HEK293 (cell line): ENCODE results near the gene LAMA1.

ENCODE experiments used
- CTCF ChIA-PET: fragments of 350-600 bp; formaldehyde crosslinking; extraction: SDS; loops from one replicate; lab custom pipeline; 2021; ENCODE audit warnings: antibody characterized with exemption; lab: Yijun Ruan, JAX
- POLR2A ChIA-PET: fragments of 300-600 bp; formaldehyde crosslinking; extraction: SDS; loops from one replicate; lab custom pipeline; 2020; ENCODE audit warnings: antibody characterized with exemption, inconsistent platforms; lab: Yijun Ruan, JAX
- H3K27ac ChIP-seq: fragments of 200-500 bp; sonication (Bioruptor generic); 2 replicates; pipeline ENCODE4 v1.5.1; 2014; ENCODE audit warnings: low read depth, low read length, control low read depth, inconsistent platforms; ENCODE audit errors: extremely low read depth
- H3K36me3 ChIP-seq, 2 experiments: fragments of 200-500 bp in 1 of 2; sonication (Bioruptor generic) in 1 of 2; 1 replicate in 1 of 2; 2 replicates in 1 of 2; pipeline ENCODE4 v1.5.1; 2014 to 2017; ENCODE audit warnings: inconsistent platforms in 2 of 2, low read length in 2 of 2; ENCODE audit not compliant: control insufficient read depth in 2 of 2, insufficient read depth in 1 of 2
- H3K4me1 ChIP-seq: fragments of 200-500 bp; sonication (Bioruptor generic); 2 replicates; pipeline ENCODE4 v1.5.1; 2014; ENCODE audit warnings: mild to moderate bottlenecking, low read length, inconsistent platforms; ENCODE audit not compliant: control insufficient read depth, insufficient read depth
- H3K4me3 ChIP-seq: 2 replicates; pipeline ENCODE4 v1.5.1; 2011; ENCODE audit warnings: low read depth, mild to moderate bottlenecking, control low read depth, low read length, moderate library complexity
- H3K9me3 ChIP-seq: fragments of 200-500 bp; sonication (Bioruptor generic); 2 replicates; pipeline ENCODE4 v1.5.1; 2014; ENCODE audit warnings: low read depth, low read length, inconsistent platforms; ENCODE audit not compliant: control insufficient read depth, insufficient read depth
- GLI2 ChIP-seq: fragments of 450-650 bp; formaldehyde crosslinking; IDR thresholded peaks from 2 replicates; pipeline ENCODE4; 2017; ENCODE audit warnings: missing biosample characterization, missing genetic modification characterization, low read depth, borderline replicate concordance
- KLF8 ChIP-seq: fragments of 450-650 bp; formaldehyde crosslinking; IDR thresholded peaks from 2 replicates; pipeline ENCODE4 v1.5.1; 2016; ENCODE audit warnings: missing biosample characterization, missing genetic modification characterization
- MEIS1 ChIP-seq: sonication (generic); formaldehyde crosslinking; IDR thresholded peaks from 2 replicates; pipeline ENCODE4 v1.8.1; 2022; ENCODE audit warnings: missing genetic modification reagents, mild to moderate bottlenecking, borderline replicate concordance
- ZBTB20 ChIP-seq: fragments of 450-650 bp; formaldehyde crosslinking; IDR thresholded peaks from 2 replicates; pipeline ENCODE4 v1.5.1; 2016; ENCODE audit warnings: missing biosample characterization, missing genetic modification characterization
- ZNF112 ChIP-seq: fragments of 450-650 bp; formaldehyde crosslinking; IDR thresholded peaks from 2 replicates; pipeline ENCODE4 v1.5.0; 2017; ENCODE audit warnings: missing biosample characterization, missing genetic modification characterization
- ZNF121 ChIP-seq: fragments of 450-650 bp; formaldehyde crosslinking; IDR thresholded peaks from 2 replicates; pipeline ENCODE4 v1.5.1; 2016; ENCODE audit warnings: missing biosample characterization, missing genetic modification characterization
- ZNF24 ChIP-seq: fragments of 450-650 bp; formaldehyde crosslinking; IDR thresholded peaks from 2 replicates; pipeline ENCODE4 v1.5.1; 2016; ENCODE audit warnings: missing biosample characterization, missing genetic modification characterization
- ZNF747 ChIP-seq: fragments of 450-650 bp; formaldehyde crosslinking; IDR thresholded peaks from 2 replicates; pipeline ENCODE4 v1.5.1; 2016; ENCODE audit warnings: missing biosample characterization, missing genetic modification characterization
- ZNF843 ChIP-seq: fragments of 450-650 bp; formaldehyde crosslinking; IDR thresholded peaks from 2 replicates; pipeline ENCODE4 v1.5.1; 2016; ENCODE audit warnings: missing biosample characterization, missing genetic modification characterization
- TF ChIP-seq, protein P1 (sequence below): fragments of 450-650 bp; formaldehyde crosslinking; IDR thresholded peaks from 2 replicates; pipeline ENCODE4 v1.5.1; 2016; ENCODE audit warnings: missing biosample characterization, missing genetic modification characterization
- TF ChIP-seq, protein P2 (sequence below): fragments of 450-650 bp; formaldehyde crosslinking; IDR thresholded peaks from 2 replicates; pipeline ENCODE4 v1.5.1; 2017; ENCODE audit warnings: missing biosample characterization, missing genetic modification characterization
- TF ChIP-seq, protein P3 (sequence below): fragments of 450-650 bp; formaldehyde crosslinking; IDR thresholded peaks from 2 replicates; pipeline ENCODE4 v1.5.1; 2016; ENCODE audit warnings: missing biosample characterization, missing genetic modification characterization
- TF ChIP-seq, protein P4 (sequence below): fragments of 450-650 bp; formaldehyde crosslinking; IDR thresholded peaks from 2 replicates; pipeline ENCODE4 v1.5.1; 2016; ENCODE audit warnings: missing biosample characterization, missing genetic modification characterization
- TF ChIP-seq, protein P5 (sequence below): fragments of 450-650 bp; formaldehyde crosslinking; IDR thresholded peaks from 2 replicates; pipeline ENCODE4 v1.5.1; 2017; ENCODE audit warnings: missing biosample characterization, missing genetic modification characterization

The LAMA1 gene

DNA sequence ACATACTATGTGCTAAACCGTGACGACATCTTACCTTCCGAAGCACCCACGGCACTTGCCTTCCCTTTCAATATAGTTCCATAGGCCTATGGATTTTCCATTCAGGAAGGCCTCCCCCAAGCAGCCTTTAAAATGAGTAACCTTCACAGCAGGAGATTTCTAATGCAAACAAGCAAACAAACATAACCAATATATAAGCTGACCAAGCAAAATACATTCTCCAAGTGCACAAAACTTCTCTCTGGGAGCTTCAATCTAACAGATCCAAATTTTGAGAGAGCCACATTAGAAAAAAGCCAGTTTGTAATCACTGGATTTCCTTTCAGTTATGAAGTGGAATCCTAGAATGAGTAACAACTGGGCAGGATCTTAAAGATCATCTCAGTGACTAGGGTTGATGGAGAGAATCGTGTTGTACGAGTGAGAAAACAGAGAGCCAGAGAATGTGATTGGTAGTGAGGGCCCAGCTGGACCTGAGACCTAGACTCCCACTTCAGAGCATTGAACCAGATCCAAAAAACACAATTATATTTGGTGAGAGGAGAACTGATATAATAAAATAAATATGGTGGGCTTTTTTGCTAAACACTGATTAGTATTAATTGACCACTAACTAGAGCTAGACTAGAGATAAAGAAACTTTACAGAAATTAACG is 145.6 kb downstream of the LAMA1 start (continued):
- TF ChIP-seq, protein P1, sequence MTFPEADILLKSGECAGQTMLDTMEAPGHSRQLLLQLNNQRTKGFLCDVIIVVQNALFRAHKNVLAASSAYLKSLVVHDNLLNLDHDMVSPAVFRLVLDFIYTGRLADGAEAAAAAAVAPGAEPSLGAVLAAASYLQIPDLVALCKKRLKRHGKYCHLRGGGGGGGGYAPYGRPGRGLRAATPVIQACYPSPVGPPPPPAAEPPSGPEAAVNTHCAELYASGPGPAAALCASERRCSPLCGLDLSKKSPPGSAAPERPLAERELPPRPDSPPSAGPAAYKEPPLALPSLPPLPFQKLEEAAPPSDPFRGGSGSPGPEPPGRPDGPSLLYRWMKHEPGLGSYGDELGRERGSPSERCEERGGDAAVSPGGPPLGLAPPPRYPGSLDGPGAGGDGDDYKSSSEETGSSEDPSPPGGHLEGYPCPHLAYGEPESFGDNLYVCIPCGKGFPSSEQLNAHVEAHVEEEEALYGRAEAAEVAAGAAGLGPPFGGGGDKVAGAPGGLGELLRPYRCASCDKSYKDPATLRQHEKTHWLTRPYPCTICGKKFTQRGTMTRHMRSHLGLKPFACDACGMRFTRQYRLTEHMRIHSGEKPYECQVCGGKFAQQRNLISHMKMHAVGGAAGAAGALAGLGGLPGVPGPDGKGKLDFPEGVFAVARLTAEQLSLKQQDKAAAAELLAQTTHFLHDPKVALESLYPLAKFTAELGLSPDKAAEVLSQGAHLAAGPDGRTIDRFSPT (tag by site-specific recombination) = no peak
- TF ChIP-seq ZNF112 (tag by site-specific recombination) (no peak), ZBTB20 (tag by site-specific recombination) (no peak)
- TF ChIP-seq, all 188 proteins: peak for 0

DNA sequence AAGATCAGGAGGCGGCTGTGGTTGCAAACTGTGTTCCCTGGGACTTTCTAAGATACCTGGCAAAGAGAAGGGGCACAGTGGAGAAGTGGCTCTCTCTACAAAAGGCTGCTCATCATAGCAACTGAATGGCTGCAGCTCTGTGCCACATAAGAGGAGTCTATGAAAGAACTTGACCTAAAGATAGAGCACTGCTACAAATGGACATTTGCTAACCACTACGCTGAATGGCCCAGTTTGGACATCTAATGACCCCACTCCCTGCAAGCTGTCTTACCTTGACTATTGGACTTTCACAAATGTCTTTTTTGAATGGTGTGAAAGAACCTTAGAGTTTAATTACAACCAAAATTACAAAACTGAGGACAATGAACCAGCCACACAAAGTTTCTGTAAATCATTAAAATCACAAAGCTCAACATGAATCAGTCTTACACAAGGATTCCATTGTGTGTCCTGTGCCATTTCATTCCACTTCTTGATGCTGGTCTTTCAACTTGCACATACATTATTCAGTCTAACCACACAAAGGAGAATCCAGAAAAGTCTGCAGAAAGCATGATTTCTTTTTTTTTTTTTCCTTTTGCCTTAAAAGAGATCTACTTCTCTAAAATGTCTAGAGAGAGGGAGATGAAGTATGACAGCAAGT is 154.0 kb downstream of the LAMA1 start:
- Histone ChIP-seq H3K27ac (no peak overlapping the region), H3K4me1 (no peaks in the 10 kb centered on the region), H3K36me3 (peaks cover 0 to 8% of the 10 kb centered on the region in 2 experiments; a peak in 1 of 3 replicates), H3K9me3 (no peaks in the 10 kb centered on the region), H3K4me3 (no peak overlapping the region)
- TF ChIP-seq, protein P2, sequence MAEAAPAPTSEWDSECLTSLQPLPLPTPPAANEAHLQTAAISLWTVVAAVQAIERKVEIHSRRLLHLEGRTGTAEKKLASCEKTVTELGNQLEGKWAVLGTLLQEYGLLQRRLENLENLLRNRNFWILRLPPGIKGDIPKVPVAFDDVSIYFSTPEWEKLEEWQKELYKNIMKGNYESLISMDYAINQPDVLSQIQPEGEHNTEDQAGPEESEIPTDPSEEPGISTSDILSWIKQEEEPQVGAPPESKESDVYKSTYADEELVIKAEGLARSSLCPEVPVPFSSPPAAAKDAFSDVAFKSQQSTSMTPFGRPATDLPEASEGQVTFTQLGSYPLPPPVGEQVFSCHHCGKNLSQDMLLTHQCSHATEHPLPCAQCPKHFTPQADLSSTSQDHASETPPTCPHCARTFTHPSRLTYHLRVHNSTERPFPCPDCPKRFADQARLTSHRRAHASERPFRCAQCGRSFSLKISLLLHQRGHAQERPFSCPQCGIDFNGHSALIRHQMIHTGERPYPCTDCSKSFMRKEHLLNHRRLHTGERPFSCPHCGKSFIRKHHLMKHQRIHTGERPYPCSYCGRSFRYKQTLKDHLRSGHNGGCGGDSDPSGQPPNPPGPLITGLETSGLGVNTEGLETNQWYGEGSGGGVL (tag by site-specific recombination) = no peak
- TF ChIP-seq ZNF121 (tag by site-specific recombination) = no peak
- TF ChIP-seq, protein P3, sequence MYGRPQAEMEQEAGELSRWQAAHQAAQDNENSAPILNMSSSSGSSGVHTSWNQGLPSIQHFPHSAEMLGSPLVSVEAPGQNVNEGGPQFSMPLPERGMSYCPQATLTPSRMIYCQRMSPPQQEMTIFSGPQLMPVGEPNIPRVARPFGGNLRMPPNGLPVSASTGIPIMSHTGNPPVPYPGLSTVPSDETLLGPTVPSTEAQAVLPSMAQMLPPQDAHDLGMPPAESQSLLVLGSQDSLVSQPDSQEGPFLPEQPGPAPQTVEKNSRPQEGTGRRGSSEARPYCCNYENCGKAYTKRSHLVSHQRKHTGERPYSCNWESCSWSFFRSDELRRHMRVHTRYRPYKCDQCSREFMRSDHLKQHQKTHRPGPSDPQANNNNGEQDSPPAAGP = no peak
- no peak for TF ChIP-seq MEIS1 (CRISPR knock-in tag)
- no peak for TF ChIP-seq ZNF843 (tag by site-specific recombination)
- no peak for TF ChIP-seq KLF8
- TF ChIP-seq, protein P4, sequence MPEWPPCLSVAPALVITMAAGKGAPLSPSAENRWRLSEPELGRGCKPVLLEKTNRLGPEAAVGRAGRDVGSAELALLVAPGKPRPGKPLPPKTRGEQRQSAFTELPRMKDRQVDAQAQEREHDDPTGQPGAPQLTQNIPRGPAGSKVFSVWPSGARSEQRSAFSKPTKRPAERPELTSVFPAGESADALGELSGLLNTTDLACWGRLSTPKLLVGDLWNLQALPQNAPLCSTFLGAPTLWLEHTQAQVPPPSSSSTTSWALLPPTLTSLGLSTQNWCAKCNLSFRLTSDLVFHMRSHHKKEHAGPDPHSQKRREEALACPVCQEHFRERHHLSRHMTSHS = no peak
- no peak for TF ChIP-seq GLI2 (tag by site-specific recombination)
- TF ChIP-seq ZNF24 = no peak
- TF ChIP-seq, protein P5, sequence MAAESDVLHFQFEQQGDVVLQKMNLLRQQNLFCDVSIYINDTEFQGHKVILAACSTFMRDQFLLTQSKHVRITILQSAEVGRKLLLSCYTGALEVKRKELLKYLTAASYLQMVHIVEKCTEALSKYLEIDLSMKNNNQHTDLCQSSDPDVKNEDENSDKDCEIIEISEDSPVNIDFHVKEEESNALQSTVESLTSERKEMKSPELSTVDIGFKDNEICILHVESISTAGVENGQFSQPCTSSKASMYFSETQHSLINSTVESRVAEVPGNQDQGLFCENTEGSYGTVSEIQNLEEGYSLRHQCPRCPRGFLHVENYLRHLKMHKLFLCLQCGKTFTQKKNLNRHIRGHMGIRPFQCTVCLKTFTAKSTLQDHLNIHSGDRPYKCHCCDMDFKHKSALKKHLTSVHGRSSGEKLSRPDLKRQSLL (tag by site-specific recombination) = no peak
- TF ChIP-seq ZNF747 (tag by site-specific recombination) = no peak
- ChIA-PET CTCF (interaction anchor here (1.3 kb wide), 1 partner anchor 44 kb away, joined by 4 read pairs; no protein-coding TSS in a partner anchor), POLR2A (no interaction called here)
